NCI-H2171 treated with DMSO at 0.1 percent for 48 hours (cell line): Measurements from ENCODE around the gene RHOC.
A peak's percentile ranks its signal among the peaks of the same experiment; 100 is the strongest.

Source experiments
- DNase-seq: peaks from one replicate; lab custom pipeline; 2025; lab: John Stamatoyannopoulos, UW

RHOC gene

DNA sequence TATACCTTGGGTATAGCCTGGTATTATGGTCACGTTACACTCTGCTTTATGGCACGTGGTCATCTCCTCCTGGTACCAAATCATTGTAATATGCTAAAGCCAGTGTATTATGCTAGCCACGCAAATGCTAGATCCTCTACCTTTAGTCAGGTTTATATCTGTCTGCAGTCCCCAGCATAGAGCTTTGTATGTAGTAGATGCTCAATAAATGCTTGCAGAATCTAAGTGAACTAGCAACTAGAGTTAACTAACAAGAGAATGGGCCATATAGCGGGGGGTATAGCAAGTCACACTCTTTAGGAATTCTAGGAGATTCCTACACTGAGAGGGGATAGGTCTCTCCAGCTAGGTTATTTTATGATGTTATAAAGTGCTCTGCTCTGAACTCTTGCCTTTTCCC lies 29.4 kb downstream of the RHOC start:
- DNase-seq: no peak

DNA sequence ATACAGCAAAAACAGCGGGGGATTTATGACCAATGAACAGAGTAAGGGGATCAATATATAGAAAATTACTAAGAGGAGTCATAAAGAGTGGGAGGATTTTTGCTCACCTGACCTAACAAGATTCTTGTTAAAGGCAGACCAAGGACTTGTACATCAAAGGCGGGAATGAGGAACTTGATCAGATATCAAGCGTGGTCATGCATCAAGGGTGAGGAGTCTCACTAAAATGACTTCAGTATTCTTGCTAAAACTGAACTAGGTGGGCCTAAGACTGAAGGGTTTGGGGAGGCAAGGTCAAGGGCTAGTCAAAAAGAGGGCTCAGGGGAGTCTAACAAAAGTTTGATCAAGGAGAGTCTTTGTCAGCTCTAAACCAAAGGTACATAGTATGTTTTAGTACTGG lies 30.4 kb downstream of the RHOC start:
- no peak for DNase-seq

DNA sequence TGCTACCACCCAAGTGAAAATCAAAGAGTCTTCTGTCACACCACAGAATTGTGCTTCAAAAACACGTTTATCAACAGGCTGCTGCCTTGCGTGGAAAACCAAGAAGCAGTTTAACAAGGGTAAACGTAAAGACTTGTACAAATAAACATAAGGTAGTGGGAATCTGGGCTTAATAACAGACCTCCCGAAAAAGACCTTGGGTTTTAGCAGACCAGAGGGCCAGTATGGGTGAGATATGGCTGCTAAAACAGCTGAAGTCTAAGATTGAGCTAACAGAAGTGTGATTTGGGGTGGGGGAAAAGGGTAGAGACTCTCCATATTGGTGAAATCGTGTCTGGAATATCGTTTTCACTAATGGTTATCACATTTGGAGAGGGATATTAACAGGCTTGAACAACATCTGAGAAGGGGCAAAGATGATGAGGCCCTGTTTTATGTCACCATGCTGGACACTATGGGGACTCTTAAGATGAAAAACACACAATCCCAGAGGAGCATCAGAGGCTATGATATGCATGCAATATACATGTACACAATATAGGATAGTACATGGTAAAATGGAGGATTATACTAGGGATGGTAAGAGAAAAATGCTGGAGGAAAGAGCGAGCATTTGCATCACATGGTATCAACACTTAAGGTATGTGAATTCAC lies 31.1 kb downstream of the RHOC start:
- DNase-seq: no peak

DNA sequence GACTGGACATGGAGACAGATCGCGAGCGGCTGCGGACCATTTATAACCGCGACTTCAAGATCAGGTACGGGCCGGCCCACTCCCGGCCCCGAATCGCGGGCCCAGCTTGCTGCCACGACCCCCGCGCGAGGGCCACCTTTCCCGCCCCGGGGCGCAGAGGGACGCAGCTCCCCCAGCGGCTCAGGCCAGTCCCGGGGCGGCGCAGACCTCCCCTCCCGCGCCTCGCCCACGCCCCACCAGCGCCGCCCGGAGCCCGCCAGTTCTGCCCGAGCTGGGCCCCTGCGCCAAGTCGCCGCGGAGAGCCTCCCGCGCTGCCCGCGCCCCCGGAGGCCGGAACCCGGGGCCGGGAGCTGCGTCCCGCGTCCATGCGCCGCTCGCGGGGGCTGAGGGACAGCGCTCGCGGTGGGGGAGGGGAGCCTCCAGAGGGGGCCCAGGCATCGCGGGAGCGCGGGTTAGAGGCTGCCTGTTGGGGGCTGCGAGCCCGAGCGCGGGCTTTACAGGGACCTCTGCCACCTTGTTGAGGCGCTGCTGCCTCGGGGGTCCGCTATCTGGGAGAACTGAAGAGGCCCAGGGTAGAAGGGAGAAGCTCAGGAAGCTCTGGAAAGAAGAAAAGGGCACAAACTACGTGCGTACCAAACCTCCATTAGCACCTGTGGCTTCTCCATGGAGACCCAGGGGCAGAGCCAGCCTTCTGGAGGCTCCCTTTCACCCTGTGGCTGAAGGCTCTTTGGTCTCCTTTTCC lies 31.8 kb downstream of the RHOC start:
- peak; percentile 30 for DNase-seq

DNA sequence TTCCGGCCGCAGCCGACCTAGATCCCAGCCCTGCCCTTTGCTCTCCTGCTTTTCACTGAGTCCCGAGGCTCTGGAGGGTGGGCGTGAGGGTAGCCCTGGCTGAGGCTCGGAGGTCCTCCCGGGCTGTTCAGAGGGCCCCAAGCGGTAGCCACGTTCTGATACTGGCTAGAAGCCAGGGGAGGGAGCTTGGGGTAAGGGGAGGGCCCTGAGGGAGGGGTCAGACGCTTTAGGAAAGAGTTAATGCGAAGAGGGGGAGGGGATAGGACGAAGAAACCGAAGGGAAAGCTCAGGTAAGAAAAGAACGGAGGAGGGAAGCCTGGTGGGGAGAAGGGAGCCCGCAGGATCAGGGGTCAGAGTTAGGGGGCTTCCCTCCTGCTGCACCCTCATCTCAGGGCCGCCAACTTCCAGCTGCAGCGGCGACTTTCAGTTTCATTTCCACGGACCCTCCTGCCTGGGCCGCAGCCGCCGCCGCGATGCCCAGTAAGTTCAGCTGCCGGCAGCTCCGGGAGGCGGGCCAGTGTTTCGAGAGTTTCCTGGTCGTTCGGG lies 32.4 kb downstream of the RHOC start, which contains the start of gene MOV10:
Gene MOV10, plus strand, starts transcription at position 220 of the 546 bp plus-strand sequence. Its CDS starts 254 bp downstream, at position 474.
- DNase-seq: peak; percentile 55

DNA sequence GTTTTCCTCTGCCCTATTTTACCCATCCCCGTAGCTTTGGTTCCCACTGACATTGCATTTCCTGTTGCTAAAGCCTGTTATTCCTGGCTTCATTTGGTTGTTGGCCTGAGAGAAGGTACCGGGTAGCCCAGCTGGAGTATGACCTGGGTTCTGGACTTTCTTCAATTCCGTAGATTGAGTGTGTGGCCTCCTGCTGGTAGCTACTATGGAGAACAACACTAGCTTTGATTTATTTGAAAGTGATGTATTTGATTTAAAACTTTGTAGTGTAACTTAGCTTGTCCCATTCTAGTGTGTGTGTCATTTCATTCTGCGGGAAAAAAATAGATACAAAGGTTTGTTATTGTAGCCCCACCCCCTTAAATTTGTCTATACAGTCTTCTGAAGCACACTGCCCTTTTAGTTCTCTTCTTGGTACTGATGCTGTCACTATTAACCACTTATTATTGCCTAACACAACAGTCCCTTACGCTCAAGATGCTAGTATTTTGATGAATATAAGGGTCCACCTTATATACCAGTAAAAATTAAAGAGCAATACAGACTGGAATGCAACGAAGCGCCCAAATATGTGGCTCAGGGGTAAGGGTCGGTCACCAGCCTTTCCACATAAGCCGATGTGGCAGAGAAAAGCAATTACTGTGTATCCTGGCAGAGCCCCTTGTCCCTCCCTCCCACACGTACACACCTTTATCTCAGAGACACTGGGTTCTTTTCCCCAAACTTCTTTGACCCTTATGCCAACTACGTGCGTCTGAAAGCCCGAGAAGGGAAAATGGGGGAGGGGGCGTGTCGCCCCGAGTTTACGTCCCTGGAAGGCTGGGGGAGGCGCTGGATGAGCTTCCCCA lies 33.1 kb downstream of the RHOC start:
- DNase-seq: peak; percentile 41

DNA sequence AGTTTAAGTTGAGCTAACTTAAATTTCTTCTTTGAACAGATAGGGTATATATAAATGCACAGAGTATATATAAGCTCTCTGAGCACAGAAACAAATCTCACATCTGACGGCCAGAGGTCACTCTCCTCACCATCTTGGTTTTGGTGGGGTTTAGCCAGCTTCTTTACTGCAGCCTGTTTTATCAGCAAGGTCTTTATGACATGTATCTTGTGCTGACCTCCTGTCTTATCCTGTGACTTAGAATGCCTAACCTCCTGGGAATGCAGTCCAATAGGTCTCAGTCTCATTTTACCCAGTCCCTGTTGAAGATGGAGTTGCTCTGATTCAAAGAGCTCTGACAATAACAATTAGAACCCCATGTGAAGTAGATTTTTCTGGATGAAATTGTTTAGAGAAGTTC lies 34.1 kb downstream of the RHOC start:
- no peak for DNase-seq

DNA sequence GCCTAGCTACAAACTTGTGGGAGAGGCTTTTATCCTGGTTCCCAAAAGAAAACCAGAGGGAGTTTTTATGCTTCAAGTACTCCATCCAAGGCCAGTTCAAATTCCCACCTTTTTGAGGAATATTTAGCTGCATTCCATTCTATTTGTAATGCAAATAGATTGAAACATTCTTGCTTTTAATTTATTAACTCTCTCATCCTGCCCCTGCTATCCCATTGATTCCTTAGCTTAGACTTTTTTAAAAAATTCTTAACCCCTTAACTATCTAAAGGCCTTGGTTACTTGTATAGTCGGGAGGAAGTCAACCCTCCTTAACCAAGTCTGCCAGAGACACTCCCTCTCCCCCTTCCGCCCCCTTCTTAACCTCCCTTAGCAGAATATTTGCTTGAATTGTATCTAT lies 34.9 kb downstream of the RHOC start:
- no peak for DNase-seq

DNA sequence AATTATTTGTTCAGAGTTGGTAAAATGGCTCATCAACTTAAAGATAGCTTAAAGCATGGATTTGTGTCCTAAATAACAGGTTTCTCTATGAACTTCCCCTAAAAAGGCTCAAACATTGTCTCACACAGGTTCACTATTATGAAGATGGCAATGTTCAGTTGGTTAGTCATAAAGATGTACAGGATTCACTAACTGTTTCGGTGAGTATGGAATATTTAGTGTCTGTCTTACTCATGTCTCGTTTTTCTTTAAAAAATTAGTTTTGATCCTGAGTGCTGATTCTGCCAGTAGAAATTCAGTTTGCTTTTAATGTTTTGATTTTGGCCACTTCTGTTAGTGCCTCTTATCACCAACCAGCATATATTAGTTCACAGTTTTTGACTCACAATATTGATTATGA lies 40.0 kb downstream of the RHOC start:
- DNase-seq: no peak

DNA sequence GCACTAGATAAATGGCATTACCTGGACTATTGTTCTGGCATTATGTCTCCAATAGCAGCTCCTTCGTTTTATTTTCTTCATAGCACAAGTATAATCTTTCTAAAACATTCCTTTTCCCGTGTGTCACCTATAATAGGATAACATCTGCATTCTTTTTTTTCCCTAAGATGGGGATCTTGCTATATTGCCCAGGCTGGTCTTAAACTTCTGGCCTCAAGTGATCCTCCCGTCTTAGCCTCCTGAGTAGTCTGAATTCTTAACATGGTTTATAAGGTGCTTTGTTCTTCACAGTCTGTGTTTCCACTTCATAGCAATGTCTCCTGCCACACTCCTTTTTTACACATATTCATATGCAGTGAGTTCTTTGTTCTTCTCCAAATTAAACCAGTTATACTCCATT lies 41.1 kb downstream of the RHOC start:
- DNase-seq: no peak

DNA sequence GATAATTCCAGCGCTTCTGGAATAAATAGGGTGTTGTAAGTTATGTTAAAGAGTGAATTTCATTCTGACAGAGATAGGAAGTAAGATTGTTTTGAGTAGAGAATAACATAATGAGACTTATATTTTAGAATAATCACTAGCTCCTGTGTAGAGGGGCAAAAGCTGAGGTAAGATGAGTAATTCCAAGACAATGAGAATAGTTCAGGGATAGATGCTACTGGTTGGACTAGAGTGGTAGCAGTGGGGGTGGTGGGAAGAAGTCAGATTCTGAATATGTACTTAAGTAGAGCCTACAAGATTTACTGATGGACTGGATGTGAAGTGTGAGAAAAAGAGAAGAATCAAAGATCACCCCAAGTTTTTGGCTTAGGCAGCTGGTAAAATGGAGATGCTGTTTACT lies 55.7 kb downstream of the RHOC start:
- no peak for DNase-seq
